Activated CD8-positive, alpha-beta memory T cell treated with anti-CD3 and anti-CD28 coated beads for 4 hours (primary cell): ENCODE results near the gene FZD4.
"Not testable (repeated sequence)": the region's sequence is repeated elsewhere in the genome, so short reads cannot be mapped to it uniquely, and the experiment has no call there.

Experiments
- DNase-seq, 2 donors: peaks; one replicate each; pipeline ENCODE4 v3.0.0-alpha.2; 2020; ENCODE audit warnings: low read depth in 2 of 2

FZD4 gene

DNA sequence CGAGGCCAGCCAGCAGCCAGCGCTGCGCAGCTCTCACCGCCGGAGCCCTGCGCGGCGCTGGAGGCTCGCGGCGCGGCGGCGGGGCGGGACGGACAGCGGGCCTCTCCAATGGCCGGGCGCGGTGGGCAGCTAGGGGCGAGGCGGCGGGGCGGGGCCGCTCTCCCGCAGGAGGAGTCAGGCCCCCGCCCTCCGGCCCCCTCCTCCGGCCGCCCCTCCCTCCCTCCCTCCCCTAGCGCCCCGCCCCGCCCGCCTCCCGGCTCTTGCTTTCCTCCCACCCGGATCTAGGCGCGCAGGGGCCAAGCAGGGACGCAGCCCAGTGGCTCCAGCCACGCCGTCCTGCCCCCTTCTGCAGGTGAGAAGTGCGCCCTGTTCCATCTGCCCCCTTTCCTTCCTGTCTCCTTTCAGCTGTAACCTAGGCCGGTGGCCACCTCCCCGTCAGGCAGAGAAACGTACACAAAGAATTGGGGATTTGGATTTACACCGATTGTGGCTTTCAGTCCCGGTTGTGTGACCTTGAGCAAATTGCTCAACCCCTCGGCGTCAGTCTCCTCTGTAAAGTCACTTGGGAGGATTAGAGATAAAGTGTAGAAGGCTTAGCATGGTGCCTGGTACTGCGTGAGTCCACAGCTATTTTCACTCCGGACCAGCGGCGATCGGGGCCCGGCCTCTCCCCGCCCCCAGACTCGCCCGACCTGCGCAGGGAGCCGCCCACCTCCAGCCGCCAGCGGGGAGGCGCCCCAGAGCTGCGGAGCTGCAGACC lies at the start of gene FZD4:
TSS of gene FZD4 (minus strand) at position 35 of the 760 bp plus-strand sequence. CDS start 310 bp downstream, outside the sequence.
- no peak for DNase-seq

DNA sequence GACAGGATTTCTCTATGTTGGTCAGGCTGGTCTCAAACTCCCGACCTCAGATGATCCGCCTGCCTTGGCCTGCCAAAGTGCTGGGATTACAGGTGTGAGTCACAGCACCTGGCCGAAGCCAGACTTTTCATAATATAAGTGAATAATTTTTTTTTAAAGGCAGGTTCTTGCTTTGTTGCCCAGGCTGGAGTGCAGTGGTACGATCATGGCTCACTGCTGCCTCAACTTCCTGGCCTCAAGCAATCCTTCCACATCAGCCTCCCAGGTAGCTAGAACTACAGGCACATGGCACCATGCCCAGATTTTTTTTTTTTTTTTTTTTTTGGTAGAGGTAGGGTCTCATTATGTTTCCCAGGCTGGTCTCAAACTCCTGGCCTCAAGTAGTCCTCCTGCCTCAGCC lies 49.1 kb upstream of the FZD4 start:
- not testable (repeated sequence) for DNase-seq

DNA sequence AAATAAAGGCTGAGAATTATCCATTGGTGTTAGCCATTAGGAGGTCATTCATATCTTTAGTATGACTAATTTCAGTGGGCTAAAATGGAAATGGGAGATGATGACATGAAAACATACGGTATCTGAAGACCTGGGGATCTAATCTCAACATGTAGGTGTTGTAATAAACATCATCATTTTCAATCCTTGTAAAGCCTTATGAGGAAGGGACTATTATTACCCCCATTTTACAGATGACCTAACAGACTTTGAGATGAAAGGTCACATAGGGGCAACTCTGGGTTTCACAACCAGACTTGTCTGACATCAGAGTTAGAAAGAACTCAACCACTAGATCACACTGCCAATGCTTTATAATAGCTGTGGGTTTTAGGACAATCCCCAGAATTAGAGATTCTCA lies 47.7 kb upstream of the FZD4 start:
- DNase-seq: no peak

DNA sequence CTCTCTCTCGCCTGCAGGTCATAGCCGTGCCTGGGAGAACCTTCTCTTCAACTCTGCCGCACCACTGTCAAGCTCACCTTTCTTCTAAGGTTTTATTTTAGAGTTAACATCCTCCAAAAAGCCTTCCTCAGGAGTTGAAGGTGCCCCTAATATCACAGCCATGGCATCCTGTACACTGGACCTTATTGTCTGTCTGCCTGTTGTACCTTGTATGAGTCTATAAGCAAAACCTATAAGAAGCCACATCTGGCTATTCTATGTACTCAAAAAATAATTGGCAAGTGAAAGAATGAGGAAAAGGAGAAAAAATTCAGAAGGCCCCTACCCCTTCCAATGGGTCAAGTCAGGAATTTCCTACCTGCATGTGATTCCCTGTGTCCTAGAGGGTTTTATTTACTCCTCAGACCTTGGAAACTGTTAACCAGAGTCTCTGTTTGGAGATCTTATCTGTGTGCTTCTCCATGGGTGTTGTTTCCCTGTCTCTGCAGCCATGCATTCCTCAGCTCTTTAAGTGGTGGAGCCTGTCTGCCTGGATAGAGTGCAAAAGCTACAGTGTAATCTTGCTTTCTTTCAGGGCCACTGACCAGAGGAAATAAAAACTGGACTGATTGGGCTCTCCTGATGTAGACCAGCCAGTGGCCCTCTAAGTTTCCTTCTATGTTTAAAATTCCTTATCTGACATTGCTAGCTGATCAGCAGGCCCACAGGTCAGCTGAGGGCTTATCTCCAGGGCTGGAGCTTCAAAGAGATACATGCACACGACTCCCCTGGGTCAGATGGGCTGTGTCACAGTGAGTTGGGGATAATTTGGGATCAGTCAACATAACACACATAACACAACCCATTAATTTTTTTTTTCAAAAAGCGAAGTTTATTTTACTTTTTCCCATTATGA lies 44.9 kb upstream of the FZD4 start:
- no peak for DNase-seq

DNA sequence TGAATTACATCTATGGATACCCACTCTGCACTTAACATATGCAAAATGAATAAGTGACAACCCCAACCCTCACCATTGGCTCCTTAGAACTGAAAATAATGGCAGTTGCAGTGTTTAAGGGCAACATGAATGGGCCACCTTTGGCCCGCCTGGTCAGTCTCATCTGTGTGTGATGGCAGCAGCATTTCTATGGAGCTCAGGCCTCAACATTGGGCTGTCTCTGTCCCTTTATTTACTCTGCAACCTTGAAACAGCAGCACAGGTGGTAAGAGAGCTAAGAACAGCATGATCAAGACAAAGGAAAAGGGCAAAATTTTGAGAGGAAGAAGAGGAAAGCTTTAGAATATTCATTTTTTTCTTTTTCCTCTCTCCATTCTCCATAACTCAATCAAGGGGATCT lies 44.2 kb upstream of the FZD4 start:
- no peak for DNase-seq

DNA sequence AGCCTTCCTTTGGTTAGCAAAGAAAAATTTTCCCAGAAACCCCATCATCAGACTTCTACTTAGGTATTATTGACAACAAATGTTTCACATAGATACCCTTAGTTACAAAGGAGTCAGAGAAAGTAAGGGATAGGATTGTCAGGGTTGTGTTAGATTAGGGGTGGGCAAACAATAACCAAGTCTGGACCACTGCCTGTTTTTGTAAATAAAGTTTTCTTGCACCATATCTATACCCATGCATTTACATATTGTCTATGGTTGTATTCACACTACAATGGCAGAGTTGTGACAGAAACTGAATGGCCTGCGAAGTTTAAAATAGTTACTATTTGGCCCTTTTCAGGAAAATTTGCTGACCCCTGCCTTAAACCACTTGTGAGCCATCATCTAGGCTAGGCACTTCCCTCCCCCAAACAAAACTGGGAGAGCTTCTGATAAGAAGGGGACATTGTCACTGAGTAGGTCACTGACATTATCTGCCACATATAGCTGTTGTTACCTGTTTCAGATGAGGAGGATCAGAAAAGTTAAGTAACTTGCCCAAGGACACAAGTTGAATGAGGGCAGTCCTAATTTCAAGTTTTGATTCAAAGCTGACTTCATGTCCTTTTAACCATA lies 41.9 kb upstream of the FZD4 start:
- DNase-seq: no peak

DNA sequence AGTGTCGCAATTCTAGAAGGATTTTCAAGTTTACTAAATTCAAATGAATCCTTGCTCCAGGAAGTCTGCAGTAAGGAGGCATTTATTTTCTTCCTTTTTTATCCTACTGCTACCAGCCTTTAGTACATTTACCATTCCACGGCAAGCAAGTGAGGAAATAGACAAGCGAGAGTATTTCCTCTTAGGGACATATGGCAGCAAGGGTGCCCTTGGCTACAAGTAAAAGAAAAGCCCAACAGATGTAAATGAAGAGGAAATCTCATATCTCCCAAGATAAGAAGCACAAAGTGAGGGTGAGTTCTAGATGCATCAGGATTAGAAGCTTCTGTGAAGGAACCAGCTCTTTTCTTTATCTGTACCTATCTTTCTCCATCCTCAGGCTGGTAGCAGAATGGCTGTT lies 37.8 kb upstream of the FZD4 start:
- DNase-seq: no peak

DNA sequence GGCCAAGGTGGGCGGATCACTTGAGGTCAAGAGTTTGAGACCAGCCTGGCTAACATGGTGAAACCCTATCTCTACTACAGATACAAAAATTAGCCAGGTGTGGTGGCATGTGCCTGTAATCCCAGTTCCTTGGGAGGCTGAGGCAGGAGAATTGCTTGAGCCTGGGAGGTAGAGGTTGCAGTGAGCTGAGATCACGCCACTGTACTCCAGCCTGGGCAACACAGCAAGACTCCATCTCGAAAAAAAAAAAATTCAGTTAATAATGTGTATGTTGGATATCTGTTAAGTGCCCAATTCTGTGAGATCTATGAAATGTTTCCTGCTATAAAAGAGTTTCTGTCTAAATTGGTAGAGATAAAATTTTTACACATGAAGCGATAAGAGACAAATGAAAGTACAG lies 37.1 kb upstream of the FZD4 start:
- DNase-seq: not testable (repeated sequence)

DNA sequence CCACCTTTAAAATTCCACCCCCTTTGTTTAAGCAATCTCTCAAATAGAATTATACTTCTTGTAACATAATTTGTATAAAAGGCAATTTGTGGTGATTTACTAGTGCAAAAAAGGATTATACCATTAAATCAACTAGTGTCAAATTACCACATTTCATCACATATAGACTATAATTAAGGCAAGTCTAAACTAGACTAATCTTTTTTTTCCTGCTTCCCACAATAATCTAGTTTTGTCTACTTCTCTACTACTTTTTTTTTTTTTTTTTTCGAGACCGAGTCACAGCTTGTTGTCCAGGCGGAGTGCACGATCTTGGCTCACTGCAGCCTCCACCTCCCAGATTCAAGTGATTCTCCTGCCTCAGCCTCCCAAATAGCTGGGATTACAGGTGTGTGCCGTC lies 36.1 kb upstream of the FZD4 start:
- no peak for DNase-seq

DNA sequence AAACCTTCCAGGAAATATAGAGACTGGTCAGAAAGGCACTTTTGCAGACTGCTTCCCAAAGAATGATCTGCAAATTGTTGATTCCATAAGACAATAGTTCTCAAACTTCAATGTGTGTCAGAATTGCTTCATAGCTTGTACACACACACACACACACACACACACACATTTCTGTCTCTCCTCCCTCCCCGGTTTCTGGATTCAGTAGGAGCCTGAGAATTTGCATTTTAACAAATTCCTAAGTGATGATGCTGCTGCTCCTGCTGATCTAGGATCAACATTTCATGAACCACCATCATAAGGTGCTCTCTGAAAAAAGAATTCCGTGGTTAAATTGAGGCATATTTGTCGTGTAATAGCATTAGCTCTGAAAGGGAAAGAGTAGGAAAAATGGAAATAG lies 35.3 kb upstream of the FZD4 start:
- DNase-seq: no peak

DNA sequence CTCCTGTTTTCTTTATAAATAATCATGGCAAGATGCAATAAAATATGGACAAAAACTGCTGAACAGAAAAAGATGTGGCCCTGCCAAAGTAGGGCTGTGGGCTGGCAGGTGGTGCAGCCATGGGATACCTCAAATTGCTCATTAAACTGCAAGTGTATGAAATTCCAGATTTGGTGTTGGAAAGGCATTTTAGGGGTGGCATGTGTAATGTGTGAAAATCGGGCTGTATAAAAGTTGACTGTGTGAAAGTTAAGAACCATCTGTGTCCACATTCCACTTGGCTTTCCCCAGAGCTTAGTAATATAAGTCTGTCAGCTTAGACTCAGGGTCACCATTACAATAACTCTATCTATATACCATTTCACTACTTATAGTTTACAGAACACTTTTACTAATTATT lies 34.8 kb upstream of the FZD4 start:
- no peak for DNase-seq

DNA sequence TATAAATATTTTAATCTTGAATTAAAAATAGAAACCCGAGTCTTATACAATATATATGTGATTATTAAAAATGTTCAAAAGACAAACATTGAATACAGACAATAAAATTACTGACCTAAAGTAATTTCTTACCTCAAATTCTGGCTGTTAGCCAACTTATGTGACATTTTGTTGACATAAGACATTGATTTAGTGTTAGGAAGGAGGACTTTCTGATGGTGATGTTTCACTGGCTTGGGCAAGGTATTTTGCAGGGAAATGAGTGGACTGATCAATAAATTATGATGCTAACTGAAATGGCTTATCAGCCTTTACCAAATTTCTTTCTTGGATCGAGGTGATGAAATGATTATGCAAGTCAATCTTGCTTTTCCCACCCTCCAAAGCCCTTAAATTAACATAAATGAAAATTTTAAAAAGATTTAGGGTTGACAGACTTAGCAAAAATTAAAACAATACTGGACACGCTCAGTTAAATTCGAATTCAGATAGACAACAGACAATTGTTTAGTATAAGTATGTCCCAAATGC lies 33.2 kb upstream of the FZD4 start:
- no peak for DNase-seq

DNA sequence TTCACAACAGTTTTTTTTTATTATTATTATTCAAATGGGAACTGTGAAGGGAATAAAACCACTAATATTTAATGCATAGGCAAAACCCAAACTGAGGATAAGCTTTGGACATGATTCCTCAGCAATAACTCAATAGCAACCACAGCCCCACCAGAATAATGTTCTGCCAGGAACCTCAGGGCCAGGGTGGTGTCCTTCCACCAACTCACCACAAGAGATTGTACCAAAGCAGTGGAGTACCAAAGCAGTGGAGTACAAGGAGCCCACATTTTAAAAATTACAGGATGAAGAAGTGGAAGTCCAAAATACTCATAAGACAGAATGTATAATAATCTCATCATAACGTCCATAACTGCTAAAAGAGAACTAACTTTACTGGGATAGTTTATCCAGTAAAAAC lies 32.5 kb upstream of the FZD4 start:
- no peak for DNase-seq

DNA sequence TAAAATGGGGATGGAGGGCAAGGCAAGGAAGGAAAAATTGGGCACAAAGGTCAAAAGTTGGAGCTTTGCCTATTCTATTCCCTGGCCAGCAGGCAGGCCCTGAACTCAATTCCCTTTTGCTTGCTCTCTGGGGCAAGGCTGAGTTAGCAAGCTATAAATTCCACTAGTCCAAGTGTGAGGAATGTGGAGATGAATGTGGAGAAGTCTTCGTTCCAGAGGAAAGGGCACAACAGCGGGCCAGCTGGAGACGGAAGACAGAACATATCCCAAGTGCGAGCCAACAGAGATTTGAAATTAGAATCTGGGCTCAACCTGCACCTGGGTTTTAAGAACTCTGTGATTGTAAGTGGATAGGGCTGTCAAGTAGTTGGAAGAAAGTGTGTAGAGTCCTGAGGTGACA lies 29.5 kb upstream of the FZD4 start:
- DNase-seq: no peak

DNA sequence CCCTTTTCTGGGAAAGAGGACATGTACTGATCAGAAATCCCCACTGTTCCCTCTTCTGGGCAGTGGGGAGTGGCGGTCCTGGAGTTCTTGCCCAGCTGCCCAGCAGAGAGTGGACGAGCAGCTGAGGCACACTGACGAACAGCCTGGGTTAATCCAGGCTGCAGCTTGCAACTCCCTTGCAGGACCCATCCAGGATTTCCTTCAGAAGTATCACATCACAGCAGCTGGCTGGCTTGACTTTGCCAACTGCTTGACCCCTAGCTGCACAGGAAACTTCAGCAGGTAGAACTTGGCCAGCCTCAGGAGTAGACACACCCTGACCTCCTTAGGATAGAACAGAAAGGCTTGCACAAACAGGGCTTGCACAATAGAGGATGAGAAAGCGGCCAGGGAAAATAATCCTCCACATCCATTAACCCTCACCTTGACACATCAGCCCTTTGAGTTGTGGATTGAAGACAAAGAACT lies 27.9 kb upstream of the FZD4 start:
- no peak for DNase-seq

DNA sequence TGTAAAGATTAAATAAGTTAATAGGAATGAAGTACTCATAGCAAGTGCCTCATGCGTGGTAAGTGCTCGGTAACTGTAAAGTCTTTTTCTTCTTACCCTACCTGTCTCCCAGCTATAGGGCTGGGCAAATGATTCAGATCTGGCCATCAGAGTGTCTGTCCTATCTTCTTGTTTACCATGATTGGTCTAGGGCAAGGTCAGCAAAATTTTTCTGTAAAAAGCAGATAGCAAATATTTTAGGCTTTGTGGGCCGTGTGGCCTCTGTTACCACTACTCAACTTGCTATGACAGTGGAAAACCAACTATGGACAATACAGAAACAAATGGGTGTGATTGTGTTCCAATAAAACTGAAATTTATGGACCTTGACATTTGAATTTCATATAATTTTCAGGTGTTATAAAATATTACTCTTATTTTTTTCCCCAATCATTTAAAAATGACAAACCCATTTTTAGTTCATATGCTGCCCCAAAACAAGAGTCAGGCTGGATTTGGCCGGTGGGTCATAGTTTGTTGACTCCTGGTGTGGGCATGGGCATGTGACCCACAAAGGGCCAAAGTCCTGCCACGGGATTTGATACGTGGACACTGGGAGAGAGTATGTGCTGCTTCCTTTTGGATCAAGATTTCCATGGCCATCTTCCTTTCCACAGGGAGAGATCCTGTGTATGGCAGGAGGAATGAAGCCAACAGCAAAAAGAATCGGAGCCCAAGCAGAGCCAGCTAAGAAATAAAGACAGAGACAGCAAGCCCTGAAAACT lies 26.8 kb upstream of the FZD4 start:
- DNase-seq: no peak

DNA sequence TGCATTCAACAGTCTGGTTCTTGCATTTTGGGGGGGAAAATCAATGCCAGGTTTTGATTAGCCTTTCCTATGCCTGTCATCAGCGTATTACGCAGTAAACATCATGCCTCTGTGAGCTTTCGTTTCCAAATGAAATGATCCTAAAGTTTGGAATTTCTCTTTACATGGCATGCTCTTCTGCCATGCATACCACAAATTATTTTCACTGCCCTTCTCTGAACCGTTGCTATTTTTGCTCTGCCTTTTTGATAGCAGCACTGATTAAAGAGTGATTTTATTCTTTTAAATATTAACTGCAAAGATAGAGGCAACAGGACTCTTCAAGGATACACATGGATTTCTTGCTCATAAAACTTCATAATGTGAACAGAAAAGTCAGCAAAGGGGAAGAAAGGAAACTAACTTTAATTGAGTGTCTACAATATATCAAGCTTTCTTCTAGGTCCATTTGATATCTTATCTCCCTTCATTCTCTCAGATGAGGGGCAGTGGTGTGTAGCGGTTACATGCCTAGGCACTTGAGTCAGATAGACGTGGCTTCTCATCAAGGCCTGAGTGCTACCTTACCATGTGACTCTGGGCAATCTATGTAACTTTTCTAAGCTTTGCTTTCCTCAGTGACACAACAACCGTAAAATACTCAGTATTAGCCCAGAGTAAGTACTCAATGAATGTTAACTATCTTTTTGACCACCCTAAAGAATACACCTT lies 25.0 kb upstream of the FZD4 start:
- no peak for DNase-seq

DNA sequence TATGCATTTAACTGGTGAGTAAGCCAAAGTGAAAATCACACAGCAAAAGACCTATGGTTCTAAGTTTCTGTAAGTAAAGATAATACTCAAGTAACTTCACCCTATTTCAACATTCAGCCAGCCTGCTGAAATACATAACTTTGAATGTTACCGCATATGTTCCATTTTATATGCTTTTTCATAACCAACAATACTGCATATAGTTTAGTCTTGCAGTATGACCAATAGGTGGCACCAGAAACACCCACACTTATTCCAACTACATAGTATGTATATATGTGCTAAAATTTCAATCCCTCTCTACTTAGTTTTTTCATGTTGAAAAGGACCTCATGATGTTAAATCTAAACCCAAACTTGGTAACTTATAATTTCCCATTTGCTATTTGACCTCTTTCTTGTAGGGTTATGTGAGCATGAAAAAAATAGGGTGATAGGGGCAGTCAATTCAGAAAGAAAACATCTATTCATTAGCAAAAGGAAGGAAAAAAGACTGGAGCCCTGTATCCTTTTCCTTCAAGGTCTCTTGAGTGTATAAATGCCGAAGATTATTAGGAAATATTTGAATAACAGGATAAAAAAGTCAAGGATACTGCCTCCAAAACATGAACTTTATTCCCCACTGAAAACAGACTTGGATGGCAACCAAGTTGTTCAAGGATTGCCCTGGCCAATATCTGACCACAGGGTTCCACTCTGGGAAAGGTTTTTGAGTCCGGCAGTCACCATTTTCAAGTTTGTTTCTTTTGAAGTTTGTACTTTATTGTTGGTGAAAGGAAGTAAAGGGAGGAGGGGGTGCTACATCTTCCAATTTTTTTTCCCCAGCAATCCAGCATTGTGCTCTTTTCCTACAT lies 23.8 kb upstream of the FZD4 start:
- DNase-seq: no peak

DNA sequence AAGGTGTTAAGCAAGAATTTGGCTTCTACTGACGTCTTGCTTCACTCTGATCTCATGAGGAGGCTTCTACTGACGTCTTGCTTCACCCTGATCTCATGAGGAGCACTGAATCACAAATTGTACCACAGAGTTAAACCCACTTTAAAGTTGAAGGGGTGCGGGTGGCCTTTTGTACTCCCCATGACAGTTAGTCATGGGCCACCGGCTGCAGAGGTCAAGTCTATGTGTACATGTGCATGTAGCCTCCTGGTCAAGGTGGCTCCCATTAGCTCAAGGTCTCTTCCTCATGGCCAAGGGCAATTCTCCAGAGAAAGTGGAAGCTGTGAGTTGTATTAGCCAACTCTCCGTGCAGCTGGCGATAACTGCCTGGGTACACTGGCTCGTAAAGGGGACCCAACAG lies 23.1 kb upstream of the FZD4 start:
- no peak for DNase-seq
